ENCODE results near the gene GJD2.

DNA sequence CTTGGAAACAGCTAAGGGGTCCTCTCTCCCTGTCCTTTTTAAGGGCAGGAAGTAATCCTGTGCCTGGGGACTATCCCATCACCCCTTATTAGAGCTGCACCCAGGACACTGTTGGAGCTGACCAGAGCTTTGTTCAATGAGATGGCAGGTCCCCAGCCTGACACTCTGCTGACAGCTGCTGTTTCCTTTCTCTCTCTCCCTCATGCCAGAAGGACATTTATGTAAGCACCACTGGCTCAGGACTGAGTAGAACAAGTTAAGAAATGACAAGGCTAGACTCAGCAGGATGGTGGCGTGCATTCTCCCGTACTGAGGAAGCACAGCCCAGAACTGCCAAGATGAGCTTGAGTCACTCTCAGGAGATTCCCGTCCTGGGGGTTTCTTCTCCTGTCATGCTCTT, 17.3 kb downstream of the GJD2 start:
- TF ChIP-seq POLR2A (IDR thresholded peaks at IDR 0.05), result no peak
- no peak for TF ChIP-seq CTCF (IDR thresholded peaks at IDR 0.05)
